Fibroblast of the aortic adventitia (primary cell): ENCODE data around the gene FMO5. TPM values are rescaled to one million over a fixed set of nuclear protein-coding genes. Genes with fewer than 3 reads are reported as not detected.
"Not testable (repeated sequence)": the region's sequence is repeated elsewhere in the genome, so short reads cannot be mapped to it uniquely, and the experiment has no call there.

Experiments used
- DNase-seq: peaks from one replicate; pipeline ENCODE4 v3.0.0-alpha.2; 2010; ENCODE audit warnings: low read depth
- H3K4me3 ChIP-seq: 2 replicates; pipeline ENCODE4 v1.5.1; 2011; ENCODE audit warnings: low read depth, mild to moderate bottlenecking, control low read depth, low read length, moderate library complexity
- total RNA-seq: library from RNA; depleted of rRNA; stranded (reverse); fragments of >200 nt; gene quantifications from 2 replicates; pipeline ENCODE4 v1.2.3, GENCODE V29; 2012; ENCODE audit warnings: low replicate concordance
- TF ChIP-seq, protein P1 (sequence below): IDR thresholded peaks from 2 replicates; pipeline ENCODE4 v1.5.1; 2011; ENCODE audit warnings: mild to moderate bottlenecking, low read length, control low read depth, inconsistent platforms; ENCODE audit not compliant: insufficient read depth

FMO5 gene
- total RNA-seq, 1 donor, result 1.8 TPM

- TF ChIP-seq, protein P1, sequence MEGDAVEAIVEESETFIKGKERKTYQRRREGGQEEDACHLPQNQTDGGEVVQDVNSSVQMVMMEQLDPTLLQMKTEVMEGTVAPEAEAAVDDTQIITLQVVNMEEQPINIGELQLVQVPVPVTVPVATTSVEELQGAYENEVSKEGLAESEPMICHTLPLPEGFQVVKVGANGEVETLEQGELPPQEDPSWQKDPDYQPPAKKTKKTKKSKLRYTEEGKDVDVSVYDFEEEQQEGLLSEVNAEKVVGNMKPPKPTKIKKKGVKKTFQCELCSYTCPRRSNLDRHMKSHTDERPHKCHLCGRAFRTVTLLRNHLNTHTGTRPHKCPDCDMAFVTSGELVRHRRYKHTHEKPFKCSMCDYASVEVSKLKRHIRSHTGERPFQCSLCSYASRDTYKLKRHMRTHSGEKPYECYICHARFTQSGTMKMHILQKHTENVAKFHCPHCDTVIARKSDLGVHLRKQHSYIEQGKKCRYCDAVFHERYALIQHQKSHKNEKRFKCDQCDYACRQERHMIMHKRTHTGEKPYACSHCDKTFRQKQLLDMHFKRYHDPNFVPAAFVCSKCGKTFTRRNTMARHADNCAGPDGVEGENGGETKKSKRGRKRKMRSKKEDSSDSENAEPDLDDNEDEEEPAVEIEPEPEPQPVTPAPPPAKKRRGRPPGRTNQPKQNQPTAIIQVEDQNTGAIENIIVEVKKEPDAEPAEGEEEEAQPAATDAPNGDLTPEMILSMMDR, result no peak
- no peak overlapping the region for H3K4me3 ChIP-seq
- peak; percentile 50 for DNase-seq
Measured at GRCh38 chr1:147169171-147169570, 56.0 kb downstream of the FMO5 start.

GRCh38 chr1:147168626-147169058 lies 56.5 kb downstream of the FMO5 start:
- DNase-seq, result peak; percentile 57
- TF ChIP-seq, protein P1, result no peak
- H3K4me3 ChIP-seq, result no peak overlapping the region

GRCh38 chr1:147167365-147167764 lies 57.8 kb downstream of the FMO5 start:
- DNase-seq, result peak; percentile 94
- H3K4me3 ChIP-seq, result peak overlapping the region; percentile 9
- TF ChIP-seq, protein P1, result no peak

DNA sequence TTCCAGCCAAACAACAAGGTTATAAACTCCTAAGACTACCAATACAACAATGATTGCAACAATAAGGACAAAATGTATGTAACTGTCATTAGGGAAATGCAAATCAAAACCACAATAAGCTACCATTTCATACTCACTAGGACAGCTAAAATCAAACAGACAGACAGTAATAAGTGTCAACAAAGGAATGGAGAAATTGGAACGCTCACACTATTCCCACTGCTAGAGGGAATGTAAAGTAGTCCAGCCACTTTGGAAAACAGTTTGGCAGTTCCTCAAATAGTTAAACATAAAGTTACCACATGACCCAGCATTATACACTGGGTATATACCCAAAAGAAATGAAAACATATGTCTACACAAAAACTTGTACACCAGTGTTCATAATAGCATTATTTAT lies 62.1 kb downstream of the FMO5 start:
- H3K4me3 ChIP-seq, result no peak overlapping the region
- DNase-seq, result no peak
- TF ChIP-seq, protein P1, result no peak

- TF ChIP-seq, protein P1, result no peak
- no peak for DNase-seq
- no peak overlapping the region for H3K4me3 ChIP-seq
Measured at GRCh38 chr1:147162093-147162492, 63.0 kb downstream of the FMO5 start.

DNA sequence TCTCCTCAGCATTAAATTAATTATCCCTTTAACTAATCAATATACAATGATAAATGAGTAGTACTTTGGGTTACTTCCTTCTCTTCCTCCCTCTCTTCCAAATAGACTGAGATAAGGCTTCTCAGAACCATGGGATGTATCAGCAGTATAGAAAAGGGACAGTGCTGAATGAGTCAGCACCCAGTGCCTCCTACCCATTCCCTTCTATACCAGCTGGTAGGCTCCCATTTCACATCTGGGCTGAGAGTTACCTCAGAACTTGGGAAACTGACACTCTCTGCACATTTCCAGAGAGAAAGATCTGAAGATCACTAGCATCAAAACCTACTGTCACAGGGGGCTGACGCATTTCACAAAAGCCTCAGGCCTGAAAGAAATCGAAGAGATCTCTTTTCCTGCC lies 68.0 kb downstream of the FMO5 start:
- H3K4me3 ChIP-seq, DNase-seq: not testable (repeated sequence)

DNA sequence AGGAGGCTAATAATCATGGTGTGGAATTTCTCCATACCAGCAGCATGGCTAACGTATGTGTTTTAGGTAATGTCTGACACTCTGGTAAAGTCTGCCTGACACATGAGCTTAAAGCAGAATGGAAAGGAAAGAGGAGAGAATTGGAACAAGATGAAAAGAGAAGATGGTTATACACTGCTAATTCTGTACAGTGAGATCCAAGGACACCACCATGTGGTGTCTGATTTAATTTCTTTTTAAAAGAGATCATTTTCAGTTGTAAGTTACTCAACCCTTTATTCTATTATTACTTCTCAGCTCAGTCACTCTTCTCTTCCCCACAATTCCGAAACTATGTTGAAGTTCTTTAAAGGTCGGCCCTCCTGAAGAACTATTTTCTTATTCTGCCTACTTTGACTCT lies 68.5 kb downstream of the FMO5 start:
- TF ChIP-seq, protein P1, result no peak
- no peak for DNase-seq
- H3K4me3 ChIP-seq, result no peak overlapping the region
